KMS-11 (cell line): ENCODE data around the gene FAM184B.
"Not testable (repeated sequence)": the region's sequence is repeated elsewhere in the genome, so short reads cannot be mapped to it uniquely, and the experiment has no call there.

Experiments
- H2AFZ ChIP-seq: fragments of 200-600 bp; sonication (generic); 2 replicates; pipeline ENCODE4 v1.6.1; 2016; ENCODE audit warnings: antibody characterized with exemption, mixed run types, low read depth
- H3K27ac ChIP-seq: fragments of 200-600 bp; sonication (generic); 2 replicates; pipeline ENCODE4 v1.6.1; 2016; ENCODE audit warnings: mild to moderate bottlenecking, mixed run types
- H3K27me3 ChIP-seq: fragments of 200-600 bp; sonication (generic); 2 replicates; pipeline ENCODE4 v1.6.1; 2017; ENCODE audit warnings: mild to moderate bottlenecking, low read depth, mixed run types, moderate library complexity; ENCODE audit not compliant: insufficient read depth
- H3K36me3 ChIP-seq: fragments of 200-600 bp; sonication (generic); 2 replicates; pipeline ENCODE4 v1.6.1; 2017; ENCODE audit warnings: mild to moderate bottlenecking, mixed run types; ENCODE audit not compliant: insufficient read depth
- H3K4me1 ChIP-seq: fragments of 200-600 bp; sonication (generic); 2 replicates; pipeline ENCODE4 v1.6.1; 2016; ENCODE audit warnings: mild to moderate bottlenecking, low read depth, mixed run types; ENCODE audit not compliant: poor library complexity, severe bottlenecking
- H3K4me2 ChIP-seq: fragments of 200-600 bp; sonication (generic); 2 replicates; pipeline ENCODE4 v1.7.0; 2016; ENCODE audit warnings: mild to moderate bottlenecking, mixed run types
- H3K4me3 ChIP-seq: fragments of 200-600 bp; sonication (generic); IDR thresholded peaks from 2 replicates; pipeline ENCODE4 v1.6.1; 2017; ENCODE audit warnings: low read depth, low read length, mixed read lengths; ENCODE audit not compliant: insufficient read depth
- H3K79me2 ChIP-seq: fragments of 200-600 bp; sonication (generic); 2 replicates; pipeline ENCODE4 v1.6.1; 2016; ENCODE audit warnings: low read depth, mixed run types; ENCODE audit not compliant: insufficient read depth
- H3K9ac ChIP-seq: fragments of 200-600 bp; sonication (generic); 2 replicates; pipeline ENCODE4 v1.6.1; 2016; ENCODE audit warnings: mild to moderate bottlenecking, mixed run types
- H4K20me1 ChIP-seq: fragments of 200-600 bp; sonication (generic); 2 replicates; pipeline ENCODE4 v1.6.1; 2016; ENCODE audit warnings: mild to moderate bottlenecking, mixed run types; ENCODE audit not compliant: insufficient read depth
- TF ChIP-seq, protein P1 (sequence below): fragments of 200-600 bp; sonication (generic); conservative IDR thresholded peaks from 2 replicates; pipeline ENCODE4 v1.6.1; 2017; ENCODE audit warnings: low read depth, mild to moderate bottlenecking, antibody characterized with exemption, low read length, moderate library complexity, mixed read lengths

The FAM184B gene

DNA sequence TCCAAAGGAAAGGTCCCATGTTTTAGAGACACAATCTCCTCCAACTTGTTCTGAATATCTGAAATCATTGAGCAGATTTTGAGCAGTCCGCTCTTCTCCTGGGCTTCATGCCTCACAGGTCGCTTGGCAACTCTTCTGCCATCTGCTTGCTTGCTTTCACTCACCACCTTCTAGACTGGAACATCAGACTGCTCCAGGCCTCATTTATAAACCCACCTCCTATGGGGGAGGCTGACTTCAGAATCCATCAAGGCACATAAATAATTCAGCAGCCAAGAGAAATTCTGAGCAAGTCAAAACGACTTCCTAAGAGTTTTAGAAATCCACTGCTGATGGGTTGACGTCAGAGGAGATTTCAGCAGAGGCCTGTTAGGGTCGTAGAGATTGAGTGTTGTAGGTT lies 64.1 kb downstream of the FAM184B start:
- Histone ChIP-seq H3K27me3 (no peaks in the 10 kb centered on the region), H3K36me3 (no peaks in the 10 kb centered on the region), H3K79me2 (no peaks in the 10 kb centered on the region), H3K4me2 (no peak overlapping the region), H3K9ac (no peak overlapping the region), H3K27ac (no peak overlapping the region), H2AFZ (no peak overlapping the region), H3K4me3 (no peak overlapping the region), H4K20me1 (no peaks in the 10 kb centered on the region), H3K4me1 (no peaks in the 10 kb centered on the region)
- TF ChIP-seq, protein P1, sequence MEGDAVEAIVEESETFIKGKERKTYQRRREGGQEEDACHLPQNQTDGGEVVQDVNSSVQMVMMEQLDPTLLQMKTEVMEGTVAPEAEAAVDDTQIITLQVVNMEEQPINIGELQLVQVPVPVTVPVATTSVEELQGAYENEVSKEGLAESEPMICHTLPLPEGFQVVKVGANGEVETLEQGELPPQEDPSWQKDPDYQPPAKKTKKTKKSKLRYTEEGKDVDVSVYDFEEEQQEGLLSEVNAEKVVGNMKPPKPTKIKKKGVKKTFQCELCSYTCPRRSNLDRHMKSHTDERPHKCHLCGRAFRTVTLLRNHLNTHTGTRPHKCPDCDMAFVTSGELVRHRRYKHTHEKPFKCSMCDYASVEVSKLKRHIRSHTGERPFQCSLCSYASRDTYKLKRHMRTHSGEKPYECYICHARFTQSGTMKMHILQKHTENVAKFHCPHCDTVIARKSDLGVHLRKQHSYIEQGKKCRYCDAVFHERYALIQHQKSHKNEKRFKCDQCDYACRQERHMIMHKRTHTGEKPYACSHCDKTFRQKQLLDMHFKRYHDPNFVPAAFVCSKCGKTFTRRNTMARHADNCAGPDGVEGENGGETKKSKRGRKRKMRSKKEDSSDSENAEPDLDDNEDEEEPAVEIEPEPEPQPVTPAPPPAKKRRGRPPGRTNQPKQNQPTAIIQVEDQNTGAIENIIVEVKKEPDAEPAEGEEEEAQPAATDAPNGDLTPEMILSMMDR: no peak

DNA sequence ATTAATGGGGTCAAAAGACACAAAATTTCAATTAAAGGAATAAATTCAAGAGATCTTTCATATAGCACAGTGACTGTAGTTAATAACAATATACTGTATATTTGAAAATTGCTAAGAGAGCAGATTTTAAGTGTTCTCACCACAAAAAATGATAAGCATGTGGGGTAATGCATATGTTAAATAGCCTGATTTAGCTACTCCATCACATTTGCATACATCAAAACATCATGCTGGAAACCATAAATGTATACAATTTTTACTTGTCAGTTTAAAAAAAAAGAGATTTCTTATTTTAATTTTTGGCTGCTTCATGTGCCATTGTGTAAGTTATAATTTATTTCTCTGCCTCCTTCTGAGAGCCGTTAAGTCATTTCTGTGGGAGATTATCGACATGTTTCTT lies 65.9 kb downstream of the FAM184B start:
- TF ChIP-seq, protein P1: no peak
- Histone ChIP-seq H3K9ac (no peak overlapping the region), H3K4me2 (no peak overlapping the region), H3K4me1 (no peaks in the 10 kb centered on the region), H3K36me3 (no peaks in the 10 kb centered on the region), H4K20me1 (no peaks in the 10 kb centered on the region), H3K4me3 (no peak overlapping the region), H3K27me3 (no peaks in the 10 kb centered on the region), H3K79me2 (no peaks in the 10 kb centered on the region), H2AFZ (no peak overlapping the region), H3K27ac (no peak overlapping the region)

DNA sequence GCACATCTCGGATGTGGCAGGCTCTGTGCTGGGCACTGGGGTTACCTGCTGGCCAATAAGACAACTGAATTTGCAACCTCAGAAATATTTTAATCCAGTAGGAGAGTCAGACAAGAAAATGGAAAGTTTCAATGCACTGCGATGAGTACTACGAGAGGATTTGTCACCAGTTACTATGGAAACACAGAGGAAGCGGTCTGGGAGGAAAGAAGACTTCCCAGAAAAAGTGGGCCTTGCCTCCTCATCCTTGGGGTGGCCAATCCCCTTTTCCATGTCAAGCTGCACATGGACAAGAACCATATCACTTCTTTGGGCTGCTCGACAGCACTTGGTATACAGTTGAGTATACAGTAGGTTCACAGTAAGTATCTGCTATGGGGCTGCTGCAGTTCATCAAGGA lies 67.6 kb downstream of the FAM184B start:
- Histone ChIP-seq H3K4me1 (no peaks in the 10 kb centered on the region), H3K4me3 (no peak overlapping the region), H3K27ac (no peak overlapping the region), H3K27me3 (no peaks in the 10 kb centered on the region), H3K79me2 (no peaks in the 10 kb centered on the region), H4K20me1 (no peaks in the 10 kb centered on the region), H3K4me2 (no peak overlapping the region), H2AFZ (no peak overlapping the region), H3K9ac (no peak overlapping the region), H3K36me3 (no peaks in the 10 kb centered on the region)
- TF ChIP-seq, protein P1: no peak

DNA sequence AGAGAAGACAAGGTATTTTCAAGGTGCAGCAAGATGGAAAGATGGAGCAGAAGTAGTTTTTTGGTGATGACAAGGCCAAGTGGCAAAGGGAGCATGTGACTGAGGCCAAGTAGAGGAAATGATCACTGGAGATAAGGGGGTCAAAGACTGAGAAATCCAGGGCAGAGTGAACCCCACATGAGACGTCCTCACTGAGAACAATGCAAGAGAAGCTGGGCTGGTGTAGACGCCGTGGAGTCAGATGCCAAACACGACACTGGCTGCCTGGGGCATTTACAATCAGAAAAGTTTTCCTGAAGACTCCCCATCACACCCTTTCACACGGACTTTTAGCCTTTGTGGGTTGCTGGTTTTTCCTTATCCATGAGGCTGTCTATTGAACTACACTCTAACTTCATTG lies 69.3 kb downstream of the FAM184B start:
- no peaks in the 10 kb centered on the region for H4K20me1 ChIP-seq
- H3K4me2 ChIP-seq: no peak overlapping the region
- no peak overlapping the region for H2AFZ ChIP-seq
- no peak overlapping the region for H3K27ac ChIP-seq
- H3K4me1 ChIP-seq: no peaks in the 10 kb centered on the region
- H3K27me3 ChIP-seq: no peaks in the 10 kb centered on the region
- TF ChIP-seq, protein P1: no peak
- H3K36me3 ChIP-seq: no peaks in the 10 kb centered on the region
- no peaks in the 10 kb centered on the region for H3K79me2 ChIP-seq
- H3K9ac ChIP-seq: no peak overlapping the region
- no peak overlapping the region for H3K4me3 ChIP-seq

DNA sequence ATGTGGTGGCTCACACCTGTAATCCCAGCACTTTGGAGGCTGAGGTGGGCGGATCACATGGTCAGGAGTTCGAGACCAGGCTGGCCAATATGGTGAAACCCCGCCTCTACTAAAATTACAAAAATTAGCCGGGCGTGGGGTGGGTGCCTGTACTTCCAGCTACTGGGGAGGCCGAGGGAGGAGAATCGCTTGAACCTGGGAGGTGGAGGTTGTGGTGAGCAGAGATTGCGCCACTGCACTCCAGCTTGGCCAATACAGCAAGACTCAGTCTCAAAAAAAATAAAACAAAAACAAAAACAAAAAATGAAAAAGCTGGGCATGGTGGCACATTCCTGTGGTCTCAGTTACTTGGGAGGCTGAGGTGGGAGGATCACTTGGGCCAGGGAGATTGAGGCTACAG lies 70.2 kb downstream of the FAM184B start:
- H3K36me3 ChIP-seq, H3K27ac ChIP-seq, H3K4me2 ChIP-seq, H2AFZ ChIP-seq, H3K9ac ChIP-seq, H3K4me3 ChIP-seq, H4K20me1 ChIP-seq, H3K4me1 ChIP-seq, H3K79me2 ChIP-seq, H3K27me3 ChIP-seq: not testable (repeated sequence)
